HG03439 (cell line): ENCODE measurements around the gene FAM161A.
A peak's percentile ranks its signal among the peaks of the same experiment; 100 is the strongest.
"Not testable (repeated sequence)": the region's sequence is repeated elsewhere in the genome, so short reads cannot be mapped to it uniquely, and the experiment has no call there.

Experiments used
- ATAC-seq: cut with Tn5 transposase; IDR thresholded peaks from one replicate; pipeline ENCODE4 v1.9.1; 2021; ENCODE audit warnings: mild to moderate bottlenecking, moderate library complexity; ENCODE audit not compliant: unreplicated experiment

FAM161A gene, protein sequence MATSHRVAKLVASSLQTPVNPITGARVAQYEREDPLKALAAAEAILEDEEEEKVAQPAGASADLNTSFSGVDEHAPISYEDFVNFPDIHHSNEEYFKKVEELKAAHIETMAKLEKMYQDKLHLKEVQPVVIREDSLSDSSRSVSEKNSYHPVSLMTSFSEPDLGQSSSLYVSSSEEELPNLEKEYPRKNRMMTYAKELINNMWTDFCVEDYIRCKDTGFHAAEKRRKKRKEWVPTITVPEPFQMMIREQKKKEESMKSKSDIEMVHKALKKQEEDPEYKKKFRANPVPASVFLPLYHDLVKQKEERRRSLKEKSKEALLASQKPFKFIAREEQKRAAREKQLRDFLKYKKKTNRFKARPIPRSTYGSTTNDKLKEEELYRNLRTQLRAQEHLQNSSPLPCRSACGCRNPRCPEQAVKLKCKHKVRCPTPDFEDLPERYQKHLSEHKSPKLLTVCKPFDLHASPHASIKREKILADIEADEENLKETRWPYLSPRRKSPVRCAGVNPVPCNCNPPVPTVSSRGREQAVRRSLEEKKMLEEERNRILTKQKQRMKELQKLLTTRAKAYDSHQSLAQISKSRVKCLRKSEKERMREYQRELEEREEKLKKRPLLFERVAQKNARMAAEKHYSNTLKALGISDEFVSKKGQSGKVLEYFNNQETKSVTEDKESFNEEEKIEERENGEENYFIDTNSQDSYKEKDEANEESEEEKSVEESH

GRCh38 chr2:61853847-61854563 is at the start of gene FAM161A:
TSS of gene FAM161A (minus strand) at chr2:61854060. CDS start at chr2:61854041, 19 bp downstream.
- peak; percentile 79 for ATAC-seq

DNA sequence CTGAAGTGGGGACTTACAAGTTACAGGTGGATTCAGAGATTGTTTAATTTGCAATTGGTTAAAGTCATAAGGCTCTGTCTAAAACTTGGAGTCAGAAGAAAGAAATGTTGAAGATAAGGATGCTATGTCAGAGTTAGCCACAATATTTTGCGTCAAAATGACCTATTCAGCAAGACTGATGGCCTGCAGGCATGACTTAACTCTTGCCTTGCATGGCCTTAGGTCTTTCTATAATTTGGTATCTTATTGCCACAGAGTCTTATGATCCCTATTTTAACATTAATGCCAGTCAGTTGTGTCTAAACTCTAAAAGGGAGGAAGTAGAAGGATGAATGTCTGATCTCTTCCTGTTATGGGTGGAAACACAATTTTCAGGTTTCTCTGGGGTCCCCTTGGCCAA is 46.4 kb upstream of the FAM161A start:
- ATAC-seq: no peak

GRCh38 chr2:61898810-61899209 is 45.0 kb upstream of the FAM161A start:
- no peak for ATAC-seq

DNA sequence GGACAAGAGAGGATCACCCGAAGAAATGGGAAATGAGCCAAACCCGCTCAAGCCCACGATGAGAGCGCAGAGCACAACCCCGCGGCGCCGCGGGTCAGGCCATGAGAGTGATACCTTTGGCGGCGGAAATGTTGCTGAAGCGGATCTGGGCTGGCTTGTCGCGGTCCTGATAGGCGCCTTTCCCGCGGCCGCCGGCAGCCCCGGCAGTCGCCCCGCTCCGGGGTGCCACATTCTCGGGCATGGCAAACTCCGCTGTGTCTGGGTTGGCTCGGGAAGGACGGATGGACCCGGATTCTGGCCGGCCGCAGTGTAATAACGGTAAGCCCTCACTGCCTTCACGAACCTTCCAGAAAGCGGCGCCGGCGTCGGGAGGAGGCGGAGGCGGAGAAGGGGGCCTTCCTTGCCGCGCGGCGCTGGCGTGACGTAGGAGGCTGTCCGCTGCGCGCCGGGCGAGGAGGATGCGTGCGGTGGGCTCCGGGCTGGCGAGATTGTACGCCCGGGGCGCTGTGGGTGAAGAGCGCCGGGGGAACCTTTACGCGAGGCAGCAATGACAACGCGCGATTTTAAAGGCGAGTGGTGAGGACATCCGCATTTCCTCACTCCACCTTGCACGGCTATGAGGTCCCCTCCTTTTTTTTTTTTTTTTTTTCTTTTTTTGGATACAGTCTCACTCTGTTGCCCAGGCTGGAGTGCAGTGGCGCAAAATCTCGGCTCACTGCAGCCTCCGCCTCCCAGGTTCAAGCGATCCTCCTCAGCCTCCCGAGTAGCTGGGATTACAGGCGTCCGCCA is 34.6 kb upstream of the FAM161A start, which contains the start of gene CCT4:
CCT4 (minus strand) TSS at position 390 of the 789 bp plus-strand sequence; CDS start at position 241, 149 bp downstream.
- peak; percentile 91 for ATAC-seq

- no peak for ATAC-seq
These were observed 33.9 kb upstream of the FAM161A start for GRCh38 chr2:61887717-61888266.

DNA sequence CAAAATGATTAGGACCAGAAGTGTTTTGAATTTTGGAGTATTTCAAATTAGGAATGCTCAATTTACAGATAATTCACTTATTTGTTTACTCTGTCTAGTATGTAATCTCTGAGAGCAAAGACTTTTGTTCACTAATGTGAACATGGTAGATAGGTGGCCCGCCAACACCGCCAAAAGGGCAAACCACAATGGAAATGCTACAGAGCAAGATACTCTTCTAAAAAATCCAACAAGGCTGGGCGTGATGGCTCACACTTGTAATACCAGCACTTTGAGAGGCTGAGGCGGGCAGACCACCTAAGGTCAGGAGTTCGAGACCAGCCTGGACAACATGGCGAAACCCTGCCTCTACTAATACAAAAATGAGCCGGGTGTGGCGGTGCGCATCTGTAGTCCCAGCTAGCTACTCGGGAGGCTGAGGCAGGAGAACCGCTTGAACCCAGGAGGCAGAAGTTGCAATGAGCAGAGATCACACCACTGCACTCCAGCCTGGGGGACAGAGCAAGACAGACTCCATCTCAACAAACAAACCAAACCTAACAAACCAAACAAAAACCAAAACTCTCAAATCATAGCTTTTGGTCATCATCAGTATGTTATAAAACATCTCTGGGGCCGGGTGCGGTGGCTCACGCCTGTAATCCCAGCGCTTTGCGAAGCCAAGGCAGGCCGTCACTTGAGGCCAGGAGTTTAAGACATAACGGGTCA is 32.2 kb upstream of the FAM161A start:
- no peak for ATAC-seq

DNA sequence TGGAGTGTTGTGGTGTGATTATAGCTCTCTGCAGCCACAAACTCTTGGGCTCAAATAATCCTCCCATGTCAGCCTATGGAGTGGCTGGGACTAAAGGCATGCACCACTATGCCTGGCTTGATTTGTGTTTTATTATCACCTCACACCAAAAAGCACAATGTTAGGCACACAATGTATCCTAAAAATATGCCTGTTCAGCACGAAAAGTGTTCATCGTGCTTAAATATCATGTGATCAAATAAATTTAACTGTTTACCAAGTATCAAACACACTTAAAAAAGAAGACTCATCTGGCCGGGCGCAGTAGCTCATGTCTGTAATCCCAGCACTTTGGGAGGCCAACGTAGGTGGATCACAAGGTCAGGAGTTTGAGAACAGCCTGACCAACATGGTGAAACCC is 29.0 kb upstream of the FAM161A start:
- no peak for ATAC-seq

DNA sequence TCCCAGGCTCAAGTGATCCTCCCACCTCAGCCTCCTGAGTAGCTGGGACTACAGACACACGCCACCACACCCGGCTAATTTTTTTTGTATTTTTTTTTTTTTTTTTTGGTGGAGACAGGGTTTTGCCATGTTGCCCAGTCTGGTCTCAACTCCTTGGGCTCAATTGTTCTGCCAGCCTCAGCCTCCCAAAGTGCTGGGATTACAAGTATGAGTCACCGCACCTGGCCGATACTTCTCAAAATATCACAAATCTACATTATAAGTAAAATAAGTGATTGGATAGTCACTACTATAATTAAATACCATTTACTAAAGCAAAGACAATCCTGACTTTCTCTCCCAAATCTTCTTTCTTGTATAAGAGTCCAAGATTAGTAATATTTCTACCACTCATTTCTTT is 25.5 kb upstream of the FAM161A start:
- not testable (repeated sequence) for ATAC-seq

GRCh38 chr2:61878761-61879160 is 24.9 kb upstream of the FAM161A start:
- no peak for ATAC-seq

- ATAC-seq: no peak
These were observed 23.8 kb upstream of the FAM161A start for GRCh38 chr2:61877571-61878245.

GRCh38 chr2:61876400-61876799 is 22.5 kb upstream of the FAM161A start:
- ATAC-seq: no peak

DNA sequence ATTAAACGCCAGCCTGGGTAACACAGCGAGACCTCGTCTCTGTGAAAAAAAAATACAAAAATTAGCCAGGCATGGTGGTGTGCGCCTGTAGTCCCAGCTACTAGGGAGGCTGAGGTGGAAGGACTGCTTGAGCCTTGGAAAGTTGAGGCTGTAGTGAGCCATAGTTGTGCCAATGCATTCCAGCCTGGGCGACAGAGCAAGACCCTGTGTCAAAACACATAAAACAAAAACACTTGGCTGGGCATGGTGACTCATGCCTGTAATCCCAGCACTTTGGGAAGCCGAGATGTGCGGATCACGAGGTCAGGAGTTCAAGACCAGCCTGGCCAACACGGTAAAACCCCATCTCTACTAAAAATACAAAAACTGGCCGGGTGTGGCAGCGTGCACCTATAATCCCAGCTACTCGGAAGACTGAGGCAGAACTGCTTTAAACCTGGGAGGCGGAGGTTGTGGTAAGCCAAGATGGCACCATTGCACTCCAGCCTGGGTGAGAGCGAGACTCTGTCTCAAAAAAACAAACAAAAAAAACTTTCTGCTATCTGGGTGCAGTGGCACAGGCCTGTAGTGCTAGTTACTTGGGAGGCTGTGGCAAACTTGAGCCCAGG is 12.7 kb upstream of the FAM161A start:
- ATAC-seq: not testable (repeated sequence)

DNA sequence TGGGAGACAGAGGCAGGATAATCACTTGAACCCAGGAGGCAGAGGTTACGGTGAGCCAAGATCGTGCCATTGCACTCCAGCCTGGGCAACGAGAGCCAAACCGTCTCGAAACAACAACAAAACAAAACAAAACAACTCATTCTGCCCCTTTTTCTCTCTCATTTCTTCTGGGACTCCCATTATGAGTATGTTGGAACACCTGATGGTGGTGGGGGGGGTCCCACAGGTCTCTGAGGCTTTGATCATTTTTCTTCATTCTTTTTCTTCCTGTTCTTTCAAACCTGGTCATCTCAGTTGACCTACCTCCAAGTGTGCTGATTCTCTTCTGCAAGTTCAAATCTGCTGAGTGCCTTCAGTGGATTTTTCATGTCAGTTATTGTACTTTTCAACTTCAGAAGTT is 8.2 kb upstream of the FAM161A start:
- ATAC-seq: no peak

DNA sequence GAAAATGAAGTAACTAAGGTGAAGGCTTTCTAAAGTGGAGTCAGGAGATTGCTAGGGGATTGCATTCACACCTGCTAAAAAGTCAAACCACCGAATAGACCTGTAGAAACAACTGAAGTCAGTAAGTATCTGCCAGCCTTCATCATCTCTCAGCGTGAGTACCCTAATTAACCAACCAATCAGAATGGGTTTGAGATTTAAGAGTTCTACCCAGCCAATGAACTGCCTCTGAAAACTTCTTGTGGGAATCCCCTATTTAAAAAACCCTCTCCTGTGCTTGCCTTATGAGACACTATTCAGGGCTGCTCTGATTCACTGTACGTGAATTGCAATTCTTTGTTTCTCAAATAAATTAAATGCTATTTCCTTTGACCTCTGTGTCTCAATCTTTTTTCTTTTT is 3.4 kb upstream of the FAM161A start:
- ATAC-seq: no peak

DNA sequence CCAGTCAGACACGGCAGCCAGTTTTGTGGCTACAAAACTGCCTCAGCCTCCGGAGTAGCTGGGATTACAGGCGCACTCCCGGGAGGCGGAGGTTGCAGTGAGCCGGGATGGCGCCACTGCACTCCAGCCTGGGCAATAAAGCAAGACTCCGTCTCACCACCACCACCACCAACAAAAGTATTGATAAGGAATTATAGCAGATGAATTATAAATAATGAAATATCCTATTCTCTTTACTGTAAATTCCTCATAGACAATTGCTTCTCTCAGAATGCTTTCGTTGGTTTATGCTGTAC is 1.4 kb upstream of the FAM161A start:
- no peak for ATAC-seq

GRCh38 chr2:61854564-61855317 is 881 bp upstream of the FAM161A start:
- ATAC-seq: peak; percentile 87

DNA sequence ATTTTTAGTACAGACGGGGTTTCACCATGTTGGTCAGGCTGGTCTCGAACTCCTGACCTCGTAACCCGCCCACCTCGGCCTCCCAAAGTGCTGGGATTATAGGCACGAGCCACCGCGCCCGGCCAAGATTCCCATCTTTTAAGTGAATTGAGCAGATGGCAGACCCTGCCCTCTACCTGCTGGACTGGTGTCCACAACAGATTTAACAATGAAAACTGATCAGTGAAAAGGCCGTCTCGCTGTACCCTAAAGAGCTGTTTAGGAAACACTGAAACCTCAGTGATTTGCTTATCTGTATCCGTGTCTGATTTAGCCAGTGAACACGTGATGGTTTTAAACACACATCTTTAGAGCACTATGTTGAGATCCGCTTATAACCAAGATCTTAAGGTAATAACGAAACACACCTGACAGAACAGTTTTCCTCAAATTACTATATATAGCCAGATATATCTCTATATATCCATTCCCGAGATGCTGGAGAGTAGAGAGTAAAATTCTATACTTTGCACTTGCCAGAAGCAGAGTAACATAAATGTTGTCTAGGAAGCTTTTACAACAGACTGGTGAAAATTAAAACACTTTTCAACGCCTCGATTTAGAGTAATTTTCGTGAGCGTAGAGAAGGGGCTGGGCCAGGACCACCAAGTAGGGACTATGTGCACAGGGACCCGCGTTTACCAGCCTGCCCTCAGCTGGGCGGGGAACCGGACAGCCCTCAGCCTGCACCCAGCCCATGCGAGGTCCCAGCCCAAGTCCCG is 594 bp downstream of the FAM161A start:
- ATAC-seq: peak; percentile 50
